ENCODE data around the gene GSPT1.
"Not testable (repeated sequence)": the region's sequence is repeated elsewhere in the genome, so short reads cannot be mapped to it uniquely, and the experiment has no call there.

GSPT1 gene

GRCh38 chr16:11915644-11916523, at the start of gene GSPT1:
GSPT1 (minus strand) TSS chr16:11915956; CDS start chr16:11915720, 236 bp downstream.
- peak; percentile 99 for DNase-seq (ENCODE audit: low read depth, low spot score)

GRCh38 chr16:11964761-11965551, 49.2 kb upstream of the GSPT1 start, which contains the start of gene TNFRSF17:
TNFRSF17 (plus strand) TSS chr16:11965210; CDS start chr16:11965325, 115 bp downstream.
- DNase-seq (ENCODE audit: low read depth, low spot score), result no peak

- DNase-seq (ENCODE audit: low read depth, low spot score), result no peak
These were observed 48.0 kb upstream of the GSPT1 start for GRCh38 chr16:11963706-11964105.

- not testable (repeated sequence) for DNase-seq (ENCODE audit: low read depth, low spot score)
These were observed 47.2 kb upstream of the GSPT1 start for GRCh38 chr16:11962978-11963377.

GRCh38 chr16:11962457-11962856, 46.7 kb upstream of the GSPT1 start:
- DNase-seq (ENCODE audit: low read depth, low spot score), result not testable (repeated sequence)

- DNase-seq (ENCODE audit: low read depth, low spot score), result no peak
These were observed 42.0 kb upstream of the GSPT1 start for GRCh38 chr16:11957591-11958395.

- DNase-seq (ENCODE audit: low read depth, low spot score), result no peak
These were observed 40.8 kb upstream of the GSPT1 start for GRCh38 chr16:11956558-11956957.

- no peak for DNase-seq (ENCODE audit: low read depth, low spot score)
These were observed 40.0 kb upstream of the GSPT1 start for GRCh38 chr16:11955713-11956123.

- DNase-seq (ENCODE audit: low read depth, low spot score), result not testable (repeated sequence)
These were observed 37.8 kb upstream of the GSPT1 start for GRCh38 chr16:11953576-11953975.

GRCh38 chr16:11950388-11950787, 34.6 kb upstream of the GSPT1 start:
- DNase-seq (ENCODE audit: low read depth, low spot score), result no peak

- DNase-seq (ENCODE audit: low read depth, low spot score), result no peak
These were observed 33.8 kb upstream of the GSPT1 start for GRCh38 chr16:11949527-11949926.

- no peak for DNase-seq (ENCODE audit: low read depth, low spot score)
These were observed 33.1 kb upstream of the GSPT1 start for GRCh38 chr16:11948819-11949218.

- no peak for DNase-seq (ENCODE audit: low read depth, low spot score)
These were observed 30.7 kb upstream of the GSPT1 start for GRCh38 chr16:11946433-11946832.

- not testable (repeated sequence) for DNase-seq (ENCODE audit: low read depth, low spot score)
These were observed 26.2 kb upstream of the GSPT1 start, which contains the start of gene NPIPB2 for GRCh38 chr16:11941945-11942344. NPIPB2 (minus strand) TSS chr16:11942045; CDS start chr16:11942045, 0 bp downstream.

- not testable (repeated sequence) for DNase-seq (ENCODE audit: low read depth, low spot score)
These were observed 11.6 kb upstream of the GSPT1 start for GRCh38 chr16:11927350-11927749.

GRCh38 chr16:11924046-11924445, 8.3 kb upstream of the GSPT1 start:
- not testable (repeated sequence) for DNase-seq (ENCODE audit: low read depth, low spot score)

- DNase-seq (ENCODE audit: low read depth, low spot score), result no peak
These were observed 949 bp upstream of the GSPT1 start for GRCh38 chr16:11916524-11917285.

- DNase-seq (ENCODE audit: low read depth, low spot score), result peak; percentile 0
These were observed 577 bp downstream of the GSPT1 start for GRCh38 chr16:11915114-11915643.

GRCh38 chr16:11914210-11915113, 1.3 kb downstream of the GSPT1 start:
- peak; percentile 1 for DNase-seq (ENCODE audit: low read depth, low spot score)
